Fibroblast of skin of right quadriceps (primary cell): ENCODE measurements around the gene ARHGAP45.
A peak's percentile ranks its signal among the peaks of the same experiment; 100 is the strongest.
"Not testable (repeated sequence)": the region's sequence is repeated elsewhere in the genome, so short reads cannot be mapped to it uniquely, and the experiment has no call there.

Experiments
- DNase-seq: peaks from one replicate; pipeline ENCODE4 v3.0.0-alpha.2; 2013

Gene ARHGAP45

GRCh38 chr19:1106841-1107660 is 40.1 kb downstream of the ARHGAP45 start:
- peak; percentile 35 for DNase-seq

- DNase-seq: no peak
Measured at GRCh38 chr19:1107661-1108261, 40.8 kb downstream of the ARHGAP45 start.

GRCh38 chr19:1108291-1109031 is 41.5 kb downstream of the ARHGAP45 start:
- DNase-seq: no peak

- DNase-seq: no peak
Measured at GRCh38 chr19:1109032-1109551, 42.1 kb downstream of the ARHGAP45 start.

GRCh38 chr19:1109697-1110671 is 43.0 kb downstream of the ARHGAP45 start:
- DNase-seq: no peak

GRCh38 chr19:1110809-1111640 is 44.1 kb downstream of the ARHGAP45 start:
- DNase-seq: no peak

- no peak for DNase-seq
Measured at GRCh38 chr19:1111641-1112267, 44.8 kb downstream of the ARHGAP45 start.

GRCh38 chr19:1112268-1113029 is 45.5 kb downstream of the ARHGAP45 start:
- DNase-seq: no peak

GRCh38 chr19:1113030-1113985 is 46.3 kb downstream of the ARHGAP45 start:
- peak; percentile 90 for DNase-seq

GRCh38 chr19:1113986-1114483 is 47.1 kb downstream of the ARHGAP45 start:
- no peak for DNase-seq

GRCh38 chr19:1114728-1115127 is 47.8 kb downstream of the ARHGAP45 start:
- DNase-seq: not testable (repeated sequence)

- no peak for DNase-seq
Measured at GRCh38 chr19:1115646-1116420, 48.9 kb downstream of the ARHGAP45 start.

- DNase-seq: no peak
Measured at GRCh38 chr19:1116726-1117581, 50.0 kb downstream of the ARHGAP45 start.

- no peak for DNase-seq
Measured at GRCh38 chr19:1117654-1118053, 50.7 kb downstream of the ARHGAP45 start.

- DNase-seq: no peak
Measured at GRCh38 chr19:1118999-1119398, 52.0 kb downstream of the ARHGAP45 start.

- DNase-seq: no peak
Measured at GRCh38 chr19:1119475-1120217, 52.7 kb downstream of the ARHGAP45 start.
